Stomach (tissue), 9 donors: ENCODE data around the gene ZDHHC3. TPM values are rescaled to one million over a fixed set of nuclear protein-coding genes. Genes with fewer than 3 reads are reported as not detected.

ENCODE experiments used
- DNase-seq, 2 donors: peaks; one replicate each; pipeline versions ENCODE4 v3.0.0 to v3.0.0-alpha.2; 2013 to 2019
- H3K27ac ChIP-seq, 5 donors: fragments of 200-600 bp in 4 of 5; sonication (generic) in 4 of 5; one replicate each; pipeline ENCODE4 v1.5.1; 2013 to 2019; ENCODE audit warnings: mild to moderate bottlenecking in 1 of 5, moderate library complexity in 1 of 5
- H3K27me3 ChIP-seq, 3 donors: fragments of 200-600 bp; sonication (generic); one replicate each; pipeline ENCODE4 v1.5.1; 2017 to 2019; ENCODE audit warnings: mixed run types in 1 of 3
- H3K36me3 ChIP-seq, 4 donors: fragments of 200-600 bp; sonication (generic); 1 replicate in 3 of 4; 2 replicates in 1 of 4; pipeline ENCODE4 v1.5.1; 2016 to 2019
- H3K4me1 ChIP-seq, 4 donors: fragments of 200-600 bp; sonication (generic); one replicate each; pipeline ENCODE4 v1.5.1; 2016 to 2019
- H3K4me3 ChIP-seq, 4 donors: fragments of 200-600 bp; sonication (generic) in 3 of 4; one replicate each; pipeline ENCODE4 v1.5.1; 2016 to 2019; ENCODE audit warnings: mild to moderate bottlenecking in 1 of 4
- H3K9me3 ChIP-seq, 4 donors: fragments of 200-600 bp; sonication (generic); one replicate each; pipeline ENCODE4 v1.5.1; 2016 to 2019
- EP300 ChIP-seq: sonication (generic); formaldehyde crosslinking; IDR thresholded peaks from one replicate; pipeline ENCODE4 v1.6.1; 2017; ENCODE audit warnings: antibody characterized with exemption
- POLR2A ChIP-seq, 4 donors: fragments of 450-650 bp; IDR thresholded peaks; one replicate each; pipeline ENCODE4 v1.6.1; 2016; ENCODE audit warnings: antibody characterized with exemption in 4 of 4, control low read depth in 2 of 4, mild to moderate bottlenecking in 1 of 4, moderate library complexity in 1 of 4
- POLR2AphosphoS5 ChIP-seq, 3 donors: sonication (generic); formaldehyde crosslinking; IDR thresholded peaks; one replicate each; pipeline ENCODE4 v1.6.1; 2016; ENCODE audit warnings: antibody characterized with exemption in 3 of 3
- WGBS, 5 donors: extraction: QIAGEN DNeasy Blood & Tissue Kit in 3 of 5; methylation state at CpG; one replicate each; pipeline versions ENCODE4 v1.1.5 to v1.1.7; 2013 to 2018; 5-methylcytosine and 5-hydroxymethylcytosine counted together
- intact Hi-C: fragments of 100-400 bp; cut with DNase I; formaldehyde crosslinking; loops from one replicate; pipeline ENCODE4 v1.15.1; 2023; ENCODE audit warnings: low total_unique reads
- polyA plus RNA-seq, 3 donors: library from polyadenylated mRNA; stranded (reverse); fragments of 200-250 nt; gene quantifications; one replicate each; pipeline ENCODE4 v1.2.3, GENCODE V29; 2013
- total RNA-seq, 5 donors: library from RNA; depleted of rRNA; stranded (reverse); fragments of >200 nt; gene quantifications; one replicate each; pipeline versions ENCODE4 v1.1.0 to v1.2.3, GENCODE V29; 2014 to 2016
- TF ChIP-seq, protein P1 (sequence below), 7 experiments: fragments of 450-650 bp in 4 of 7; fragments of 200-600 bp in 3 of 7; sonication (generic) in 3 of 7; IDR thresholded peaks; one replicate each; pipeline ENCODE4 v1.5.1; 2016 to 2019; ENCODE audit warnings: antibody characterized with exemption in 7 of 7, control low read depth in 2 of 7, mild to moderate bottlenecking in 1 of 7
- donor health status: healthy with polysubstance abuse.
- donor health status: Bipolar disorder and iron deficiency.
- donor health status: healthy.

ZDHHC3 gene
- total and polyA plus RNA-seq, 8 donors = 29.8 to 140 (median 77.6) TPM

GRCh38 chr3:44887101-44887500 lies 88.9 kb downstream of the ZDHHC3 start:
- 66 to 72% (median 71%) methylated on average over 7 of the region's 7 CpGs for WGBS, 5 donors
- no peak for DNase-seq
- H3K27me3 ChIP-seq = peaks cover 0 to 23% (median 0%) of the 10 kb centered on the region in 3 donors
- no peaks in the 10 kb centered on the region for H3K36me3 ChIP-seq
- H3K4me1 ChIP-seq = peaks cover 0 to 8% (median 0%) of the 10 kb centered on the region in 4 donors
- TF ChIP-seq POLR2A (IDR thresholded peaks at IDR 0.05) (no peak), POLR2AphosphoS5 (IDR thresholded peaks at IDR 0.05) (no peak), EP300 (no peak)
- TF ChIP-seq, protein P1, sequence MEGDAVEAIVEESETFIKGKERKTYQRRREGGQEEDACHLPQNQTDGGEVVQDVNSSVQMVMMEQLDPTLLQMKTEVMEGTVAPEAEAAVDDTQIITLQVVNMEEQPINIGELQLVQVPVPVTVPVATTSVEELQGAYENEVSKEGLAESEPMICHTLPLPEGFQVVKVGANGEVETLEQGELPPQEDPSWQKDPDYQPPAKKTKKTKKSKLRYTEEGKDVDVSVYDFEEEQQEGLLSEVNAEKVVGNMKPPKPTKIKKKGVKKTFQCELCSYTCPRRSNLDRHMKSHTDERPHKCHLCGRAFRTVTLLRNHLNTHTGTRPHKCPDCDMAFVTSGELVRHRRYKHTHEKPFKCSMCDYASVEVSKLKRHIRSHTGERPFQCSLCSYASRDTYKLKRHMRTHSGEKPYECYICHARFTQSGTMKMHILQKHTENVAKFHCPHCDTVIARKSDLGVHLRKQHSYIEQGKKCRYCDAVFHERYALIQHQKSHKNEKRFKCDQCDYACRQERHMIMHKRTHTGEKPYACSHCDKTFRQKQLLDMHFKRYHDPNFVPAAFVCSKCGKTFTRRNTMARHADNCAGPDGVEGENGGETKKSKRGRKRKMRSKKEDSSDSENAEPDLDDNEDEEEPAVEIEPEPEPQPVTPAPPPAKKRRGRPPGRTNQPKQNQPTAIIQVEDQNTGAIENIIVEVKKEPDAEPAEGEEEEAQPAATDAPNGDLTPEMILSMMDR (IDR thresholded peaks at IDR 0.05) = no peak
- H3K27ac ChIP-seq = no peak overlapping the region
- H3K4me3 ChIP-seq = no peak overlapping the region
- intact Hi-C loops = no loop called here
- peaks cover 0 to 4% (median 2%) of the 10 kb centered on the region in 4 donors for H3K9me3 ChIP-seq

DNA sequence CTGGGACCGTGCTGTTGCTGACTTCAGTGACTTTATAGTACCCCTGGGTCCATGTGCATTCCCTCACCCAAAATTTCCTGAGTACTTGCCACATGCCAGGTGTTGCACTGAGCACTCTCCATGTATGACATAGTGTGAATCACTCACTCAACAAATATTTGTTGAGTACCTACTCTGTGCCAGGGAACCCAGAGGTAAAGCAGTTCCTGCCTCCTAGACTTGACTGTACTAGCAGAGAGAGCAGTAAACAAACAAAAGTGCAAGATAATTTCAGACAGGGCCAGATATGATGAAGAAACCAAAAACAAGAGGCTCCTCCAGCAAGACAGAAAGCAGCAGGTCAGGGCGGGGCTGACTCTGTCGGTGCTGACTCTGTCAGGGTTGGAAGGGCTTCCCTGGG lies 89.4 kb downstream of the ZDHHC3 start:
- DNase-seq = no peak
- peaks cover 0 to 4% (median 2%) of the 10 kb centered on the region in 4 donors for H3K9me3 ChIP-seq
- WGBS, 5 donors = 64 to 75% (median 71%) methylated on average over 3 of the region's 3 CpGs
- H3K27ac ChIP-seq = no peak overlapping the region
- no peak overlapping the region for H3K4me3 ChIP-seq
- H3K4me1 ChIP-seq = peaks cover 0 to 8% (median 0%) of the 10 kb centered on the region in 4 donors
- no peaks in the 10 kb centered on the region for H3K36me3 ChIP-seq
- peaks cover 0 to 23% (median 0%) of the 10 kb centered on the region in 3 donors for H3K27me3 ChIP-seq
- TF ChIP-seq, protein P1 (IDR thresholded peaks at IDR 0.05) = no peak
- TF ChIP-seq POLR2AphosphoS5 (IDR thresholded peaks at IDR 0.05) (no peak), EP300 (no peak), POLR2A (IDR thresholded peaks at IDR 0.05) (no peak)
- intact Hi-C loops = no loop called here

DNA sequence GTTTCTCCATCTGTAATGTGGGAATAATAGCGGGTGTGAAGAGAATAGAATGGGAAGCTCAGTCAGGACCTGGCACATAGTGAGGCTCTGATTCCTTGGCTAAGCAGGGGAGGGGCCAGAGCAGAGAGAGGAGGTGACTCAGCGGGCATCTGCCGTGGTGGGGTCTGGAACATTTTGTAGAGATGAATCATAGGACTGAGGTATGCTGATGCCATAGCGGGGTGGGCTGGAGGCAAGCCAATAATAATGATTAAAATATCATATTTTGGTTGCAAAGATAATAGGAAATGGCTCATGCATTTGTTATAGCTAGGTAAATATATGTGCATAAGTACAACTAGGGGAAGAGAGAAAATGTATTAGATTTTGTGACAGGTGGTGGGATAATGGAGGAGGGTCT lies 90.4 kb downstream of the ZDHHC3 start:
- DNase-seq = peak in 1 of 2 donors; percentile 14
- Histone ChIP-seq H3K27ac (no peak overlapping the region), H3K9me3 (peaks cover 0 to 4% (median 2%) of the 10 kb centered on the region in 4 donors), H3K36me3 (no peaks in the 10 kb centered on the region), H3K27me3 (peaks cover 0 to 23% (median 0%) of the 10 kb centered on the region in 3 donors), H3K4me3 (no peak overlapping the region), H3K4me1 (peaks cover 0 to 8% (median 0%) of the 10 kb centered on the region in 4 donors)
- intact Hi-C loops = no loop called here
- WGBS, 5 donors = 43 to 63% (median 59%) methylated on average over 4 of the region's 4 CpGs
- TF ChIP-seq POLR2A (IDR thresholded peaks at IDR 0.05) (no peak), EP300 (no peak), POLR2AphosphoS5 (IDR thresholded peaks at IDR 0.05) (no peak)
- TF ChIP-seq, protein P1 (IDR thresholded peaks at IDR 0.05) = no peak

DNA sequence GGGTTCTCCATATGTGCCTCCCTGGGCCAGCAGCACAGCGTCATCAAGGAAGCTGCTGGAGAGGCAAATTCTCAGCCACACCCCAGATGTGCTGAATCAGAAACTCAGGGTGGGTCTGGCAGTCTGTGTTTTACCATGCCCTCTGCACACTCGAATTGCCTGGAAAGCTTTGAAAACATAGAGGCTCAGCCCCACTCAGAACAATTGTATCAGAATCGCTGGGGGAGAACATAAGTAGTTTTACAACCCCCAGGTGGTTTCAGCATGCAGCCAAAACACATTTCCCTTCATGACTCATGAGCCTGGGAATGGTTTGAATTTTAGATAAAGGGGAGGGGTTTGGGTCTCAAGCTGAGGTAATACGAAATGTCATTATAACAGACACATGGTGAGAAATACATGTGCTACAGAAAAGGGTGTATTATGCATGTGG lies 92.0 kb downstream of the ZDHHC3 start:
- H3K27ac ChIP-seq = peak overlapping the region in 1 of 5 donors; percentile 27
- intact Hi-C loops = no loop called here
- peak in 1 of 2 donors; percentile 22 for DNase-seq
- H3K9me3 ChIP-seq = peaks cover 0 to 4% (median 2%) of the 10 kb centered on the region in 4 donors
- H3K36me3 ChIP-seq = no peaks in the 10 kb centered on the region
- H3K4me1 ChIP-seq = peaks cover 0 to 8% (median 0%) of the 10 kb centered on the region in 4 donors
- H3K27me3 ChIP-seq = peaks cover 0 to 23% (median 0%) of the 10 kb centered on the region in 3 donors
- TF ChIP-seq EP300 (no peak), POLR2AphosphoS5 (IDR thresholded peaks at IDR 0.05) (no peak), POLR2A (IDR thresholded peaks at IDR 0.05) (no peak)
- TF ChIP-seq, protein P1 (IDR thresholded peaks at IDR 0.05) = no peak
- no peak overlapping the region for H3K4me3 ChIP-seq
- 23 to 53% (median 39%) methylated on average over 4 of the region's 4 CpGs for WGBS, 5 donors
